NT2/D1 (cell line): ENCODE data around the gene NSUN3.
"Not testable (repeated sequence)": the region's sequence is repeated elsewhere in the genome, so short reads cannot be mapped to it uniquely, and the experiment has no call there.

Experiments used
- DNase-seq: peaks from one replicate; pipeline ENCODE4 v3.0.0-alpha.2; 2011; ENCODE audit warnings: low read depth, low spot score
- H3K27me3 ChIP-seq: 2 replicates; pipeline ENCODE4 v1.6.0; 2011; ENCODE audit warnings: mild to moderate bottlenecking; ENCODE audit not compliant: insufficient read length, insufficient read depth
- H3K36me3 ChIP-seq: 2 replicates; pipeline ENCODE4 v1.6.1; 2011; ENCODE audit warnings: mild to moderate bottlenecking, low read length, mixed read lengths; ENCODE audit not compliant: insufficient read depth, insufficient read length
- H3K4me1 ChIP-seq: 2 replicates; pipeline ENCODE4 v1.5.1; 2011; ENCODE audit not compliant: insufficient read depth, insufficient read length
- H3K4me3 ChIP-seq: 2 replicates; pipeline ENCODE4 v1.5.1; 2011; ENCODE audit warnings: low read depth; ENCODE audit not compliant: insufficient read length
- H3K9ac ChIP-seq: 2 replicates; pipeline ENCODE4 v1.6.0; 2011; ENCODE audit warnings: low read depth; ENCODE audit not compliant: insufficient read length
- H3K9me3 ChIP-seq: 2 replicates; pipeline ENCODE4 v1.5.1; 2011; ENCODE audit warnings: mild to moderate bottlenecking, low read length; ENCODE audit not compliant: insufficient read depth
- SUZ12 ChIP-seq: IDR thresholded peaks from 2 replicates; pipeline ENCODE4 v1.6.1; 2011; ENCODE audit not compliant: insufficient read length, insufficient read depth; ENCODE audit errors: extremely low read depth
- YY1 ChIP-seq: IDR thresholded peaks from 2 replicates; pipeline ENCODE4 v1.6.1; 2011; ENCODE audit not compliant: insufficient read length, insufficient read depth
- ZNF274 ChIP-seq: IDR thresholded peaks from 2 replicates; pipeline ENCODE4 v1.6.1; 2011; ENCODE audit warnings: mild to moderate bottlenecking, low read depth, low read length

Gene NSUN3

GRCh38 chr3:94092086-94092485, 29.2 kb downstream of the NSUN3 start:
- Histone ChIP-seq H3K36me3 (peaks cover 24% of the 10 kb centered on the region), H3K9ac (no peak overlapping the region), H3K4me1 (no peaks in the 10 kb centered on the region), H3K27me3 (no peaks in the 10 kb centered on the region), H3K4me3 (no peak overlapping the region), H3K9me3 (no peaks in the 10 kb centered on the region)
- DNase-seq: no peak
- TF ChIP-seq SUZ12: no peak
- TF ChIP-seq ZNF274: no peak
- TF ChIP-seq YY1: no peak

- no peak for TF ChIP-seq YY1
- TF ChIP-seq ZNF274: no peak
- no peak for TF ChIP-seq SUZ12
- Histone ChIP-seq H3K36me3 (peaks cover 24% of the 10 kb centered on the region), H3K4me3 (no peak overlapping the region), H3K9me3 (no peaks in the 10 kb centered on the region), H3K27me3 (no peaks in the 10 kb centered on the region), H3K9ac (no peak overlapping the region), H3K4me1 (no peaks in the 10 kb centered on the region)
- no peak for DNase-seq
Measured at GRCh38 chr3:94093151-94093550, 30.3 kb downstream of the NSUN3 start.

- no peaks in the 10 kb centered on the region for H3K9me3 ChIP-seq
- no peak overlapping the region for H3K9ac ChIP-seq
- no peaks in the 10 kb centered on the region for H3K4me1 ChIP-seq
- DNase-seq: no peak
- no peak overlapping the region for H3K4me3 ChIP-seq
- peaks cover 21% of the 10 kb centered on the region for H3K36me3 ChIP-seq
- no peak for TF ChIP-seq ZNF274
- TF ChIP-seq YY1: no peak
- TF ChIP-seq SUZ12: no peak
- no peaks in the 10 kb centered on the region for H3K27me3 ChIP-seq
Measured at GRCh38 chr3:94095111-94095510, 32.2 kb downstream of the NSUN3 start.

- H3K36me3 ChIP-seq: peaks cover 16% of the 10 kb centered on the region
- no peaks in the 10 kb centered on the region for H3K4me1 ChIP-seq
- H3K27me3 ChIP-seq: no peaks in the 10 kb centered on the region
- DNase-seq: no peak
- TF ChIP-seq SUZ12 (no peak), ZNF274 (no peak), YY1 (no peak)
- no peak overlapping the region for H3K9ac ChIP-seq
- no peaks in the 10 kb centered on the region for H3K9me3 ChIP-seq
- no peak overlapping the region for H3K4me3 ChIP-seq
Measured at GRCh38 chr3:94098452-94098851, 35.6 kb downstream of the NSUN3 start.

- TF ChIP-seq SUZ12: no peak
- TF ChIP-seq ZNF274: no peak
- TF ChIP-seq YY1: no peak
- Histone ChIP-seq H3K4me3 (no peak overlapping the region), H3K9ac (no peak overlapping the region), H3K4me1 (no peaks in the 10 kb centered on the region), H3K27me3 (no peaks in the 10 kb centered on the region), H3K9me3 (no peaks in the 10 kb centered on the region), H3K36me3 (peaks cover 21% of the 10 kb centered on the region)
- DNase-seq: no peak
Measured at GRCh38 chr3:94099311-94099710, 36.5 kb downstream of the NSUN3 start.

DNA sequence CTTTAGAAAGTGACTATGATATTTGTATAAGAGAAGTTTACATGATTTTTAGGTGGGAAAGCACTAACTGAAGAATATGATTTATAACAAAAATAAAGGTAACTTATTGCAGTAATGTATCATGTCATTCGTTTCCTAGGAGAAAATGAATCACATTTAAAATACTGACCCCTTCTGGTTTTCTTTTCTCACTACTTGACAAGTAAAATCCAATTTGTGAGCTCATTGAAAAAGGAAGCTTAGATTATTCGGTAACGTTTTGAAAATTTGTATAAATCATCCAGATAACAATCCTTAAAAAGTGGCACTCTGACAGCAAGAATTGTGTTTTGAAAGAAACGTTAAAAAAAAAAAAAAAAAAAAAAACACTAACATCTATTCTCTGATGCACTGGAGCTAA, 39.0 kb downstream of the NSUN3 start:
- no peak overlapping the region for H3K4me3 ChIP-seq
- no peaks in the 10 kb centered on the region for H3K27me3 ChIP-seq
- H3K9me3 ChIP-seq: no peaks in the 10 kb centered on the region
- peaks cover 17% of the 10 kb centered on the region for H3K36me3 ChIP-seq
- no peaks in the 10 kb centered on the region for H3K4me1 ChIP-seq
- DNase-seq: no peak
- no peak overlapping the region for H3K9ac ChIP-seq
- no peak for TF ChIP-seq ZNF274
- TF ChIP-seq YY1: no peak
- no peak for TF ChIP-seq SUZ12

- Histone ChIP-seq H3K36me3 (peaks cover 19% of the 10 kb centered on the region), H3K4me1 (no peaks in the 10 kb centered on the region), H3K9me3 (no peaks in the 10 kb centered on the region), H3K27me3 (no peaks in the 10 kb centered on the region), H3K4me3 (no peak overlapping the region), H3K9ac (no peak overlapping the region)
- no peak for DNase-seq
- TF ChIP-seq ZNF274 (no peak), YY1 (no peak), SUZ12 (no peak)
Measured at GRCh38 chr3:94106268-94106667, 43.4 kb downstream of the NSUN3 start.

GRCh38 chr3:94110232-94110631, 47.4 kb downstream of the NSUN3 start:
- not testable (repeated sequence) for H3K4me3 ChIP-seq, H3K27me3 ChIP-seq, H3K4me1 ChIP-seq, H3K9me3 ChIP-seq, H3K9ac ChIP-seq, DNase-seq
- peaks cover 13% of the 10 kb centered on the region for H3K36me3 ChIP-seq
